Ovary (tissue), 9 donors: ENCODE data around the gene CENPN. TPM values are rescaled to one million over a fixed set of nuclear protein-coding genes. Genes with fewer than 3 reads are reported as not detected.

ENCODE experiments used
- DNase-seq, 5 donors: peaks; one replicate each; pipeline ENCODE4 v3.0.0-alpha.2; 2019 to 2020
- H3K27ac ChIP-seq, 2 donors: fragments of 200-600 bp; one replicate each; pipeline versions ENCODE4 v1.5.1 to v1.8.0; 2019 to 2022
- H3K27me3 ChIP-seq: fragments of 200-600 bp; one replicate; pipeline ENCODE4 v1.8.0; 2022
- H3K36me3 ChIP-seq: fragments of 200-600 bp; sonication (generic); one replicate; pipeline ENCODE4 v1.5.1; 2019
- H3K4me1 ChIP-seq: one replicate; pipeline ENCODE4 v1.8.1; 2013; ENCODE audit warnings: mild to moderate bottlenecking, moderate library complexity; ENCODE audit not compliant: insufficient read depth
- H3K4me3 ChIP-seq: fragments of 200-600 bp; sonication (generic); one replicate; pipeline ENCODE4 v1.5.1; 2017
- H3K9me3 ChIP-seq, 2 donors: fragments of 200-600 bp in 1 of 2; sonication (generic) in 1 of 2; one replicate each; pipeline versions ENCODE4 v1.5.1 to v1.8.1; 2013 to 2019; ENCODE audit warnings: mild to moderate bottlenecking in 1 of 2, moderate library complexity in 1 of 2
- CTCF ChIP-seq, 3 donors: fragments of 450-650 bp in 2 of 3; fragments of 200-600 bp in 1 of 3; IDR thresholded peaks; one replicate each; pipeline versions ENCODE4 v1.5.1 to v1.8.0; 2016 to 2022; ENCODE audit warnings: antibody characterized with exemption in 3 of 3, mild to moderate bottlenecking in 1 of 3
- EP300 ChIP-seq: sonication (generic); formaldehyde crosslinking; IDR thresholded peaks from one replicate; pipeline ENCODE4 v1.6.1; 2017; ENCODE audit warnings: antibody characterized with exemption
- POLR2A ChIP-seq: fragments of 450-650 bp; IDR thresholded peaks from one replicate; pipeline ENCODE4 v1.6.1; 2017; ENCODE audit warnings: antibody characterized with exemption, mild to moderate bottlenecking, moderate library complexity
- WGBS, 3 donors: extraction: QIAGEN DNeasy Blood & Tissue Kit in 1 of 3; methylation state at CpG; one replicate each; pipeline versions ENCODE4 v1.1.5 to v1.1.7; 2013 to 2017; 5-methylcytosine and 5-hydroxymethylcytosine counted together
- intact Hi-C, 4 donors: fragments of 100-400 bp; cut with DNase I; formaldehyde crosslinking; loops; one replicate each; pipeline versions ENCODE4 v1.11.0 to v1.15.1; 2022 to 2023
- polyA plus RNA-seq, 2 donors: library from polyadenylated mRNA; stranded (reverse); fragments of 200-250 nt in 1 of 2; fragments of 350-450 nt in 1 of 2; fragmentation: Illumina TruSeq in 1 of 2; extraction: RNeasy Lipid Tissue Mini Kit (QIAGEN cat#74804) in 1 of 2; gene quantifications; one replicate each; pipeline ENCODE4 v1.2.3, GENCODE V29; 2013 to 2014
- total RNA-seq, 7 donors: library from RNA; depleted of rRNA in 2 of 7; stranded (reverse); fragments of >200 nt in 2 of 7; fragmentation: NEBNext Ultra II Directional in 3 of 7; extraction: Animal tissue kit (Norgen Biotek cat#: 25700) in 3 of 7; gene quantifications; one replicate each; pipeline versions ENCODE4 v1.1.0 to v1.2.4, GENCODE V29; 2016 to 2023
- donor health status: DM: no; HTN: no; CAD: no; lungs with moderate emphysema.
- donor health status: DM: no; HTN: no; CAD: no.
- donor health status: Bipolar disorder and iron deficiency.
- donor health status: DM: yes; HTN: yes; CAD: no.
- donor health status: DM: no; HTN: no; CAD: no.
- donor health status: DM: yes; HTN: yes; CAD: no.

Gene CENPN
- total and polyA plus RNA-seq, 9 donors = 1.4 to 8.2 (median 2.8) TPM

- H3K36me3 ChIP-seq = no peaks in the 10 kb centered on the region
- H3K27me3 ChIP-seq = no peaks in the 10 kb centered on the region
- 93 to 95% (median 95%) methylated on average over 3 of the region's 3 CpGs for WGBS, 3 donors
- no peak overlapping the region for H3K27ac ChIP-seq
- no peak overlapping the region for H3K4me3 ChIP-seq
- no peaks in the 10 kb centered on the region for H3K9me3 ChIP-seq
- TF ChIP-seq CTCF (IDR thresholded peaks at IDR 0.05) (no peak), POLR2A (no peak), EP300 (no peak)
- no peak for DNase-seq
- peaks cover 11% of the 10 kb centered on the region for H3K4me1 ChIP-seq
- intact Hi-C loops = loop anchor here in 1 of 4 donors (10.0 kb wide), 1 partner anchor 734 kb away; no protein-coding TSS in a partner anchor
These were observed 6.1 kb upstream of the CENPN start for GRCh38 chr16:81000873-81001272.

- no peaks in the 10 kb centered on the region for H3K36me3 ChIP-seq
- H3K9me3 ChIP-seq = no peaks in the 10 kb centered on the region
- WGBS, 3 donors = 82 to 87% (median 87%) methylated on average over 5 of the region's 5 CpGs
- H3K4me3 ChIP-seq = no peak overlapping the region
- no peak overlapping the region for H3K27ac ChIP-seq
- peaks cover 11% of the 10 kb centered on the region for H3K4me1 ChIP-seq
- intact Hi-C loops = loop anchor here in 1 of 4 donors (10.0 kb wide), 1 partner anchor 733 kb away; no protein-coding TSS in a partner anchor
- H3K27me3 ChIP-seq = no peaks in the 10 kb centered on the region
- TF ChIP-seq CTCF (IDR thresholded peaks at IDR 0.05) (no peak), EP300 (no peak), POLR2A (no peak)
- DNase-seq = no peak
These were observed 5.7 kb upstream of the CENPN start for GRCh38 chr16:81001330-81001729.

GRCh38 chr16:81003064-81003463 is 4.0 kb upstream of the CENPN start:
- Histone ChIP-seq H3K27me3 (no peaks in the 10 kb centered on the region), H3K27ac (no peak overlapping the region), H3K9me3 (no peaks in the 10 kb centered on the region), H3K4me3 (no peak overlapping the region), H3K4me1 (peaks cover 9% of the 10 kb centered on the region), H3K36me3 (no peaks in the 10 kb centered on the region)
- DNase-seq = no peak
- 60 to 73% (median 67%) methylated on average over 4 of the region's 4 CpGs for WGBS, 3 donors
- intact Hi-C loops = loop anchor here in 1 of 4 donors (10.0 kb wide), 1 partner anchor 732 kb away; no protein-coding TSS in a partner anchor
- TF ChIP-seq EP300 = no peak
- no peak for TF ChIP-seq POLR2A

GRCh38 chr16:81003610-81004460 is 3.2 kb upstream of the CENPN start:
- H3K4me3 ChIP-seq = no peak overlapping the region
- peak overlapping the region in 1 of 2 donors; percentile 58 for H3K27ac ChIP-seq
- H3K4me1 ChIP-seq = peaks cover 9% of the 10 kb centered on the region
- TF ChIP-seq POLR2A = no peak
- no peak for TF ChIP-seq CTCF (IDR thresholded peaks at IDR 0.05)
- TF ChIP-seq EP300 = no peak
- intact Hi-C loops = loop anchor here in 1 of 4 donors (10.0 kb wide), 1 partner anchor 731 kb away; no protein-coding TSS in a partner anchor
- H3K27me3 ChIP-seq = no peaks in the 10 kb centered on the region
- WGBS, 3 donors = 42 to 61% (median 44%) methylated on average over 11 of the region's 11 CpGs
- peak in 1 of 5 donors; percentile 25 for DNase-seq
- no peaks in the 10 kb centered on the region for H3K9me3 ChIP-seq
- no peaks in the 10 kb centered on the region for H3K36me3 ChIP-seq
